ENCODE data around the gene MBNL1. TPM values are rescaled to one million over a fixed set of nuclear protein-coding genes. Genes with fewer than 3 reads are reported as not detected.

Gene MBNL1
- total and polyA plus RNA-seq, 2 of the 13 experiments (the other 11 are each of a cell fraction or from before 2014, with no cell fraction given): 27.1 to 55.4 TPM

DNA sequence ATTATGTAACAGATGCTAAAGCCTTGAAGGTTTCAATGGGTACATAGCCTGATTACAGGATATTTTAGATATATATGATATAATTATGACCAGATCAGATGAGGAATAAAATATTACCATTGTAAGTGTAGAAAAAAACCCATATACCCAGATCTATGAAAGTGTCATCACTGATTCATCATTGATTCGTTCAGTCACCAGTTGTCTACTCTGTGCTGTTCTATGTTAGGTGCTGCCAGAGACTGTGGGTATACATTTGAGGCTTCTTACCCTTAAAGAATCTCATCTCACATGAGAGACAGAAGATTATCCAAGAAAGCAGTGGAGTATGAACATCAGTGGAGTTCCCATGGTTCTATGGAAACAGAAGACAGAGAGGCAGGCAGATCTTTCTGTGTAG lies 92.2 kb downstream of the MBNL1 start (continued):
- TF ChIP-seq FOXO1 (CRISPR knock-in tag; IDR thresholded peaks at IDR 0.05) (no peak), ZFP36 (IDR thresholded peaks at IDR 0.05; ENCODE audit: borderline replicate concordance, low read depth, low read length, partially characterized antibody) (no peak), ZNF260 (CRISPR knock-in tag; IDR thresholded peaks at IDR 0.05; ENCODE audit: borderline replicate concordance, low read depth) (no peak), ARNTL (CRISPR knock-in tag; IDR thresholded peaks at IDR 0.05) (no peak)
- TF ChIP-seq, protein P1, sequence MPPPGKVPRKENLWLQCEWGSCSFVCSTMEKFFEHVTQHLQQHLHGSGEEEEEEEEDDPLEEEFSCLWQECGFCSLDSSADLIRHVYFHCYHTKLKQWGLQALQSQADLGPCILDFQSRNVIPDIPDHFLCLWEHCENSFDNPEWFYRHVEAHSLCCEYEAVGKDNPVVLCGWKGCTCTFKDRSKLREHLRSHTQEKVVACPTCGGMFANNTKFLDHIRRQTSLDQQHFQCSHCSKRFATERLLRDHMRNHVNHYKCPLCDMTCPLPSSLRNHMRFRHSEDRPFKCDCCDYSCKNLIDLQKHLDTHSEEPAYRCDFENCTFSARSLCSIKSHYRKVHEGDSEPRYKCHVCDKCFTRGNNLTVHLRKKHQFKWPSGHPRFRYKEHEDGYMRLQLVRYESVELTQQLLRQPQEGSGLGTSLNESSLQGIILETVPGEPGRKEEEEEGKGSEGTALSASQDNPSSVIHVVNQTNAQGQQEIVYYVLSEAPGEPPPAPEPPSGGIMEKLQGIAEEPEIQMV (CRISPR knock-in tag; IDR thresholded peaks at IDR 0.05; ENCODE audit: low read depth): no peak
- TF ChIP-seq, protein P2, sequence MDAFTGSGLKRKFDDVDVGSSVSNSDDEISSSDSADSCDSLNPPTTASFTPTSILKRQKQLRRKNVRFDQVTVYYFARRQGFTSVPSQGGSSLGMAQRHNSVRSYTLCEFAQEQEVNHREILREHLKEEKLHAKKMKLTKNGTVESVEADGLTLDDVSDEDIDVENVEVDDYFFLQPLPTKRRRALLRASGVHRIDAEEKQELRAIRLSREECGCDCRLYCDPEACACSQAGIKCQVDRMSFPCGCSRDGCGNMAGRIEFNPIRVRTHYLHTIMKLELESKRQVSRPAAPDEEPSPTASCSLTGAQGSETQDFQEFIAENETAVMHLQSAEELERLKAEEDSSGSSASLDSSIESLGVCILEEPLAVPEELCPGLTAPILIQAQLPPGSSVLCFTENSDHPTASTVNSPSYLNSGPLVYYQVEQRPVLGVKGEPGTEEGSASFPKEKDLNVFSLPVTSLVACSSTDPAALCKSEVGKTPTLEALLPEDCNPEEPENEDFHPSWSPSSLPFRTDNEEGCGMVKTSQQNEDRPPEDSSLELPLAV (CRISPR knock-in tag; conservative IDR thresholded peaks at IDR 0.05; ENCODE audit: low read depth): no peak

DNA sequence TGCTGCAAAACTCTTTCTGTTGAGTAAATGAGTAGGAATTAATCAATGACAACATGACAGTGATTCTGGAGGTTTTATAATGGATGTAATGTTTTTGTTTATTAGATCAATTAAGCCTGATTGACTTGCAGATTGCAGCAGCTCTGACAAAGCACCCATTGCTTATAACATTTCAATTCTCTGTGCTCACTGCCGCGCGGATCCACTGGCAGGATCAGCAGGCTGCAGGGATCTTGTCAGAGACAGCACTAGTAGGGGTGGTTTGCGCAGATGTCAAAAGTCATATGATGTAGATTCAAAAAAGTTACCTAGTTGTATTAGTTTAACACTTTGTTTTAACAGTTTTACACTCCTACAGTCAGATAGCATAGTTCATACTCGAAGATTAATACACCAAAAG lies 93.4 kb downstream of the MBNL1 start:
- Histone ChIP-seq H3K9ac (ENCODE audit: insufficient read depth, low read depth, low read length) (no peak overlapping the region), H3K36me3 (replicated peaks in 1 of 2; ENCODE audit: control insufficient read depth in 1 of 2, insufficient read depth in 2 of 2, low read length in 2 of 2) (no peaks in the 10 kb centered on the region), H3K9me3 (ENCODE audit: low read length) (no peaks in the 10 kb centered on the region), H3K4me1 (ENCODE audit: insufficient read depth, low read length) (peaks cover 26% of the 10 kb centered on the region), H4K20me1 (ENCODE audit: insufficient read depth, low read length) (no peaks in the 10 kb centered on the region; the same call in 1 of the 2 replicates), H3K4me3 (replicated peaks in 1 of 3; ENCODE audit: insufficient read depth in 1 of 3, low read depth in 2 of 3, low read length in 3 of 3) (no peak overlapping the region), H3K27ac (ENCODE audit: extremely low read length, insufficient read depth, low read length) (no peak overlapping the region), H3K79me2 (ENCODE audit: insufficient read depth, low read length) (peaks cover 45% of the 10 kb centered on the region), H3K27me3 (ENCODE audit: control insufficient read depth in 1 of 2, insufficient read depth in 2 of 2, low read length in 2 of 2) (no peaks in the 10 kb centered on the region), H2AFZ (ENCODE audit: low read length) (no peak overlapping the region), H3K4me2 (ENCODE audit: low read depth, low read length) (no peak overlapping the region)
- no TSS peak for BruUV-seq (replicated peaks)
- in situ Hi-C loops (cut with HindIII; ENCODE audit: extremely low pct_ligation_motif_present, low pct_unique_long_range_greater_than_20kb): no loop called here
- intact Hi-C loops (cut with micrococcal nuclease; ENCODE audit: unreplicated experiment): no loop called here
- ATAC-seq (no peak), DNase-seq (ENCODE audit: low spot score) (no peak), FAIRE-seq (no peak)
- ChIA-PET POLR2A (no interaction called here), CTCF (ENCODE audit: low intra/inter-chr PET ratio, low total read pairs) (no interaction called here)
- 98% methylated on average over 2 of the region's 5 CpGs for WGBS (ENCODE audit: low lambda C conversion rate)
- TF ChIP-seq, protein P3, sequence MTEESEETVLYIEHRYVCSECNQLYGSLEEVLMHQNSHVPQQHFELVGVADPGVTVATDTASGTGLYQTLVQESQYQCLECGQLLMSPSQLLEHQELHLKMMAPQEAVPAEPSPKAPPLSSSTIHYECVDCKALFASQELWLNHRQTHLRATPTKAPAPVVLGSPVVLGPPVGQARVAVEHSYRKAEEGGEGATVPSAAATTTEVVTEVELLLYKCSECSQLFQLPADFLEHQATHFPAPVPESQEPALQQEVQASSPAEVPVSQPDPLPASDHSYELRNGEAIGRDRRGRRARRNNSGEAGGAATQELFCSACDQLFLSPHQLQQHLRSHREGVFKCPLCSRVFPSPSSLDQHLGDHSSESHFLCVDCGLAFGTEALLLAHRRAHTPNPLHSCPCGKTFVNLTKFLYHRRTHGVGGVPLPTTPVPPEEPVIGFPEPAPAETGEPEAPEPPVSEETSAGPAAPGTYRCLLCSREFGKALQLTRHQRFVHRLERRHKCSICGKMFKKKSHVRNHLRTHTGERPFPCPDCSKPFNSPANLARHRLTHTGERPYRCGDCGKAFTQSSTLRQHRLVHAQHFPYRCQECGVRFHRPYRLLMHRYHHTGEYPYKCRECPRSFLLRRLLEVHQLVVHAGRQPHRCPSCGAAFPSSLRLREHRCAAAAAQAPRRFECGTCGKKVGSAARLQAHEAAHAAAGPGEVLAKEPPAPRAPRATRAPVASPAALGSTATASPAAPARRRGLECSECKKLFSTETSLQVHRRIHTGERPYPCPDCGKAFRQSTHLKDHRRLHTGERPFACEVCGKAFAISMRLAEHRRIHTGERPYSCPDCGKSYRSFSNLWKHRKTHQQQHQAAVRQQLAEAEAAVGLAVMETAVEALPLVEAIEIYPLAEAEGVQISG (CRISPR knock-in tag; IDR thresholded peaks at IDR 0.05): no peak
- no peak for TF ChIP-seq HMG20A (CRISPR knock-in tag; IDR thresholded peaks at IDR 0.05; ENCODE audit: borderline replicate concordance)
- TF ChIP-seq, protein P4, sequence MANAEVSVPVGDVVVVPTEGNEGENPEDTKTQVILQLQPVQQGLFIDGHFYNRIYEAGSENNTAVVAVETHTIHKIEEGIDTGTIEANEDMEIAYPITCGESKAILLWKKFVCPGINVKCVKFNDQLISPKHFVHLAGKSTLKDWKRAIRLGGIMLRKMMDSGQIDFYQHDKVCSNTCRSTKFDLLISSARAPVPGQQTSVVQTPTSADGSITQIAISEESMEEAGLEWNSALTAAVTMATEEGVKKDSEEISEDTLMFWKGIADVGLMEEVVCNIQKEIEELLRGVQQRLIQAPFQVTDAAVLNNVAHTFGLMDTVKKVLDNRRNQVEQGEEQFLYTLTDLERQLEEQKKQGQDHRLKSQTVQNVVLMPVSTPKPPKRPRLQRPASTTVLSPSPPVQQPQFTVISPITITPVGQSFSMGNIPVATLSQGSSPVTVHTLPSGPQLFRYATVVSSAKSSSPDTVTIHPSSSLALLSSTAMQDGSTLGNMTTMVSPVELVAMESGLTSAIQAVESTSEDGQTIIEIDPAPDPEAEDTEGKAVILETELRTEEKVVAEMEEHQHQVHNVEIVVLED (CRISPR knock-in tag; IDR thresholded peaks at IDR 0.05; ENCODE audit: borderline replicate concordance): no peak
- TF ChIP-seq ZNF713 (CRISPR knock-in tag; IDR thresholded peaks at IDR 0.05): no peak
- no peak for TF ChIP-seq SNAPC2 (CRISPR knock-in tag; IDR thresholded peaks at IDR 0.05)
- no peak for TF ChIP-seq NR2C2 (CRISPR knock-in tag; IDR thresholded peaks at IDR 0.05; ENCODE audit: borderline replicate concordance)
- no peak for TF ChIP-seq ZNF598 (CRISPR knock-in tag; IDR thresholded peaks at IDR 0.05; ENCODE audit: borderline replicate concordance)
- no peak for TF ChIP-seq ZNF564 (CRISPR knock-in tag; IDR thresholded peaks at IDR 0.05)
